ENCODE data around the gene LRP4.

The LRP4 gene

GRCh38 chr11:46845740-46846509 is 72.4 kb downstream of the LRP4 start, which contains the start of gene CKAP5:
Gene CKAP5, minus strand, starts transcription at chr11:46846280. Its CDS starts 25,049 bp downstream, at chr11:46821231.
- Histone ChIP-seq H3K4me3 (ENCODE audit: low read length, poor library complexity, severe bottlenecking) (peak within 1 kb of the TSS; percentile 98), H3K9me3 (ENCODE audit: insufficient read depth, low read depth, low read length) (no peaks in the 10 kb centered on the region), H3K79me2 (ENCODE audit: insufficient read depth, low read length) (peaks cover 58% of the 10 kb centered on the region), H3K27me3 (ENCODE audit: insufficient read depth, low read length, poor library complexity, severe bottlenecking) (no peaks in the 10 kb centered on the region), H3K4me2 (ENCODE audit: low read depth, low read length, poor library complexity, severe bottlenecking) (peak within 1 kb of the TSS; percentile 84), H4K20me1 (ENCODE audit: insufficient read depth, low read length, poor library complexity, severe bottlenecking) (peaks cover 32% of the 10 kb centered on the region), H3K36me3 (ENCODE audit: insufficient read depth, low read length) (no peaks in the 10 kb centered on the region), H3K9ac (ENCODE audit: low read depth, low read length, poor library complexity, severe bottlenecking) (peak within 1 kb of the TSS; percentile 92), H3K4me1 (ENCODE audit: insufficient read depth, low read length, poor library complexity, severe bottlenecking) (peaks cover 37% of the 10 kb centered on the region), H2AFZ (ENCODE audit: low read length) (peak within 1 kb of the TSS; percentile 86), H3F3A (ENCODE audit: low read depth) (no peaks in the 10 kb centered on the region), H3K9me2 (replicated peaks; ENCODE audit: low read depth, low read length) (no peaks in the 10 kb centered on the region)
- TF ChIP-seq EZH2phosphoT487 (IDR thresholded peaks at IDR 0.05; ENCODE audit: borderline replicate concordance) (no peak), CTCF (conservative IDR thresholded peaks at IDR 0.05; ENCODE audit: low read length) (no peak)

- peaks cover 42% of the 10 kb centered on the region for H3K4me1 ChIP-seq (ENCODE audit: insufficient read depth, low read length, poor library complexity, severe bottlenecking)
- 0 out of 2 replicates have a peak overlapping the region, but pooled peaks have one; percentile 29 for H2AFZ ChIP-seq (ENCODE audit: low read length)
- no peaks in the 10 kb centered on the region for H3K36me3 ChIP-seq (ENCODE audit: insufficient read depth, low read length)
- H3K79me2 ChIP-seq (ENCODE audit: insufficient read depth, low read length) = peaks cover 63% of the 10 kb centered on the region
- peak overlapping the region; percentile 82 for H3K4me2 ChIP-seq (ENCODE audit: low read depth, low read length, poor library complexity, severe bottlenecking)
- peak overlapping the region; percentile 92 for H3K9ac ChIP-seq (ENCODE audit: low read depth, low read length, poor library complexity, severe bottlenecking)
- peaks cover 36% of the 10 kb centered on the region for H4K20me1 ChIP-seq (ENCODE audit: insufficient read depth, low read length, poor library complexity, severe bottlenecking)
- H3F3A ChIP-seq (ENCODE audit: low read depth) = no peaks in the 10 kb centered on the region
- H3K27me3 ChIP-seq (ENCODE audit: insufficient read depth, low read length, poor library complexity, severe bottlenecking) = no peaks in the 10 kb centered on the region
- TF ChIP-seq EZH2phosphoT487 (IDR thresholded peaks at IDR 0.05; ENCODE audit: borderline replicate concordance) = no peak
- no peak for TF ChIP-seq CTCF (conservative IDR thresholded peaks at IDR 0.05; ENCODE audit: low read length)
- H3K9me3 ChIP-seq (ENCODE audit: insufficient read depth, low read depth, low read length) = no peaks in the 10 kb centered on the region
- H3K4me3 ChIP-seq (ENCODE audit: low read length, poor library complexity, severe bottlenecking) = peak overlapping the region; percentile 98
- H3K9me2 ChIP-seq (replicated peaks; ENCODE audit: low read depth, low read length) = no peaks in the 10 kb centered on the region
Observed at GRCh38 chr11:46845440-46845739, 73.0 kb downstream of the LRP4 start.

- H3K36me3 ChIP-seq (ENCODE audit: insufficient read depth, low read length) = no peaks in the 10 kb centered on the region
- no peaks in the 10 kb centered on the region for H3K9me3 ChIP-seq (ENCODE audit: insufficient read depth, low read depth, low read length)
- peak overlapping the region; percentile 42 for H3K4me3 ChIP-seq (ENCODE audit: low read length, poor library complexity, severe bottlenecking)
- H3K4me2 ChIP-seq (ENCODE audit: low read depth, low read length, poor library complexity, severe bottlenecking) = peak overlapping the region; percentile 82
- H3K4me1 ChIP-seq (ENCODE audit: insufficient read depth, low read length, poor library complexity, severe bottlenecking) = peaks cover 67% of the 10 kb centered on the region
- peaks cover 100% of the 10 kb centered on the region for H3K79me2 ChIP-seq (ENCODE audit: insufficient read depth, low read length)
- TF ChIP-seq CTCF (conservative IDR thresholded peaks at IDR 0.05; ENCODE audit: low read length) (no peak), EZH2phosphoT487 (IDR thresholded peaks at IDR 0.05; ENCODE audit: borderline replicate concordance) (no peak)
- H3F3A ChIP-seq (ENCODE audit: low read depth) = no peaks in the 10 kb centered on the region
- H4K20me1 ChIP-seq (ENCODE audit: insufficient read depth, low read length, poor library complexity, severe bottlenecking) = peaks cover 80% of the 10 kb centered on the region
- H2AFZ ChIP-seq (ENCODE audit: low read length) = no peak overlapping the region
- no peak overlapping the region for H3K9ac ChIP-seq (ENCODE audit: low read depth, low read length, poor library complexity, severe bottlenecking)
- no peaks in the 10 kb centered on the region for H3K9me2 ChIP-seq (replicated peaks; ENCODE audit: low read depth, low read length)
- no peaks in the 10 kb centered on the region for H3K27me3 ChIP-seq (ENCODE audit: insufficient read depth, low read length, poor library complexity, severe bottlenecking)
Observed at GRCh38 chr11:46840116-46840515, 78.2 kb downstream of the LRP4 start.

All from Loucy (cell line).